GM15510 (cell line): ENCODE measurements around the gene CCR5.

Experiments used
- POLR2A ChIP-seq: IDR thresholded peaks from 3 replicates; pipeline ENCODE4 v1.6.1; 2011; ENCODE audit warnings: borderline replicate concordance; ENCODE audit not compliant: insufficient read length; ENCODE audit errors: extremely low read depth

CCR5 gene

GRCh38 chr3:46423588-46423987, 52.8 kb downstream of the CCR5 start:
- no peak for TF ChIP-seq POLR2A
